SH-SY5Y (cell line): Measurements from ENCODE around the gene CDH5.

ENCODE experiments used
- GATA2 ChIP-seq: IDR thresholded peaks from 2 replicates; pipeline ENCODE4 v1.6.1; 2011; ENCODE audit warnings: mild to moderate bottlenecking, low read depth, low read length
- GATA3 ChIP-seq: IDR thresholded peaks from 2 replicates; pipeline ENCODE4 v1.6.1; 2011; ENCODE audit warnings: low read depth, mild to moderate bottlenecking, low read length, moderate library complexity

GRCh38 chr16:66353055-66353454 lies 13.4 kb upstream of the CDH5 start:
- no peak for TF ChIP-seq GATA2
- TF ChIP-seq GATA3 = no peak
